Esophagus (tissue), 2 donors: ENCODE measurements around the gene TNPO2. TPM values are rescaled to one million over a fixed set of nuclear protein-coding genes. Genes with fewer than 3 reads are reported as not detected.

Experiments used
- H3K27ac ChIP-seq, 2 donors: one replicate each; pipeline ENCODE4 v1.5.1; 2013; ENCODE audit warnings: low read depth in 2 of 2, mild to moderate bottlenecking in 2 of 2, inconsistent platforms in 1 of 2, low read length in 1 of 2, moderate library complexity in 1 of 2
- H3K27me3 ChIP-seq, 2 donors: one replicate each; pipeline ENCODE4 v1.6.1; 2013; ENCODE audit warnings: low read length in 2 of 2, control low read depth in 1 of 2, mild to moderate bottlenecking in 1 of 2; ENCODE audit not compliant: insufficient read depth in 2 of 2, control insufficient read depth in 1 of 2
- H3K36me3 ChIP-seq, 2 donors: one replicate each; pipeline ENCODE4 v1.6.1; 2013; ENCODE audit warnings: low read length in 1 of 2; ENCODE audit not compliant: control insufficient read depth in 2 of 2, insufficient read depth in 2 of 2
- H3K4me1 ChIP-seq, 2 donors: one replicate each; pipeline ENCODE4 v1.6.1; 2013; ENCODE audit warnings: low read length in 1 of 2; ENCODE audit not compliant: control insufficient read depth in 2 of 2, insufficient read depth in 2 of 2
- H3K4me3 ChIP-seq, 2 donors: one replicate each; pipeline ENCODE4 v1.5.1; 2013; ENCODE audit warnings: low read length in 2 of 2, mild to moderate bottlenecking in 2 of 2, low read depth in 1 of 2, moderate library complexity in 1 of 2
- H3K9me3 ChIP-seq, 2 donors: one replicate each; pipeline ENCODE4 v1.6.1; 2013; ENCODE audit warnings: mild to moderate bottlenecking in 2 of 2, low read depth in 1 of 2, low read length in 1 of 2, moderate library complexity in 1 of 2; ENCODE audit not compliant: control insufficient read depth in 2 of 2, insufficient read depth in 1 of 2
- WGBS, 2 donors: extraction: QIAGEN DNeasy Blood & Tissue Kit; methylation state at CpG; one replicate each; pipeline ENCODE4 v1.1.7; 2013; 5-methylcytosine and 5-hydroxymethylcytosine counted together
- polyA plus RNA-seq, 2 donors: library from polyadenylated mRNA; stranded (reverse); fragments of 200-250 nt; gene quantifications; one replicate each; pipeline ENCODE4 v1.2.3, GENCODE V29; 2013
- donor health status: healthy with polysubstance abuse.
- donor health status: Bipolar disorder and iron deficiency.

TNPO2 gene
- polyA plus RNA-seq, 2 donors, result 29.7 to 37.2 TPM

GRCh38 chr19:12672744-12673143 lies 51.0 kb downstream of the TNPO2 start:
- H3K4me1 ChIP-seq, result peaks cover 14 to 21% of the 10 kb centered on the region in 2 donors
- 76 to 80% methylated on average over 10 of the region's 10 CpGs for WGBS, 2 donors
- H3K4me3 ChIP-seq, result no peak overlapping the region
- H3K27ac ChIP-seq, result peak overlapping the region in 1 of 2 donors; percentile 13
- no peaks in the 10 kb centered on the region for H3K9me3 ChIP-seq
- H3K36me3 ChIP-seq, result peaks cover 11 to 36% of the 10 kb centered on the region in 2 donors
- H3K27me3 ChIP-seq, result no peaks in the 10 kb centered on the region

GRCh38 chr19:12670159-12670928 lies 53.4 kb downstream of the TNPO2 start:
- no peaks in the 10 kb centered on the region for H3K27me3 ChIP-seq
- H3K9me3 ChIP-seq, result no peaks in the 10 kb centered on the region
- H3K4me1 ChIP-seq, result peaks cover 21 to 25% of the 10 kb centered on the region in 2 donors
- WGBS, 2 donors, result 36 to 37% methylated on average over 25 to 26 of the region's 26 CpGs
- peak overlapping the region; percentile 95 to 96 for H3K27ac ChIP-seq
- H3K4me3 ChIP-seq, result peak overlapping the region; percentile 75 to 90
- H3K36me3 ChIP-seq, result peaks cover 7 to 20% of the 10 kb centered on the region in 2 donors

- H3K27me3 ChIP-seq, result no peaks in the 10 kb centered on the region
Observed at GRCh38 chr19:12669270-12670158, 54.2 kb downstream of the TNPO2 start.

GRCh38 chr19:12668932-12669269 lies 54.8 kb downstream of the TNPO2 start:
- Histone ChIP-seq H3K4me3 (peak overlapping the region; percentile 75 to 90), H3K27me3 (no peaks in the 10 kb centered on the region), H3K9me3 (no peaks in the 10 kb centered on the region), H3K4me1 (peaks cover 21 to 25% of the 10 kb centered on the region in 2 donors), H3K36me3 (peaks cover 0 to 17% of the 10 kb centered on the region in 2 donors), H3K27ac (peak overlapping the region; percentile 95 to 96)
- 0 to 1% methylated on average over 24 of the region's 24 CpGs for WGBS, 2 donors

More at GRCh38 chr19:12669270-12670158, 54.2 kb downstream of the TNPO2 start:
- H3K27ac ChIP-seq, result peak overlapping the region; percentile 95 to 96
- H3K4me1 ChIP-seq, result peaks cover 21 to 25% of the 10 kb centered on the region in 2 donors
- H3K4me3 ChIP-seq, result peak overlapping the region; percentile 75 to 90
- H3K36me3 ChIP-seq, result peaks cover 6 to 20% of the 10 kb centered on the region in 2 donors
- no peaks in the 10 kb centered on the region for H3K9me3 ChIP-seq
- 0% methylated on average over 64 of the region's 64 CpGs for WGBS, 2 donors

- Histone ChIP-seq H3K36me3 (peaks cover 0 to 19% of the 10 kb centered on the region in 2 donors), H3K27ac (peak overlapping the region in 1 of 2 donors; percentile 96), H3K4me1 (peaks cover 21 to 25% of the 10 kb centered on the region in 2 donors), H3K4me3 (peak overlapping the region; percentile 75 to 90), H3K27me3 (no peaks in the 10 kb centered on the region), H3K9me3 (no peaks in the 10 kb centered on the region)
- WGBS, 2 donors, result 62 to 67% methylated on average over 8 of the region's 8 CpGs
Observed at GRCh38 chr19:12668346-12668745, 55.4 kb downstream of the TNPO2 start.

- H3K9me3 ChIP-seq, result no peaks in the 10 kb centered on the region
- 74 to 85% methylated on average over 4 of the region's 4 CpGs for WGBS, 2 donors
- peaks cover 21 to 25% of the 10 kb centered on the region in 2 donors for H3K4me1 ChIP-seq
- H3K27me3 ChIP-seq, result no peaks in the 10 kb centered on the region
- H3K27ac ChIP-seq, result peak overlapping the region in 1 of 2 donors; percentile 36
- H3K4me3 ChIP-seq, result no peak overlapping the region
- H3K36me3 ChIP-seq, result peaks cover 0 to 19% of the 10 kb centered on the region in 2 donors
Observed at GRCh38 chr19:12667731-12668302, 55.9 kb downstream of the TNPO2 start.

GRCh38 chr19:12666265-12667048 lies 57.3 kb downstream of the TNPO2 start, which contains the start of the genes MAN2B1 and WDR83:
Gene MAN2B1 (minus strand): TSS chr19:12666742. CDS start chr19:12666701, 41 bp downstream.
Gene WDR83 (plus strand): TSS chr19:12666807. CDS start chr19:12669791, 2,984 bp downstream.
- peaks cover 21 to 25% of the 10 kb centered on the region in 2 donors for H3K4me1 ChIP-seq
- peak within 1 kb of the TSS; percentile 67 to 74 for H3K27ac ChIP-seq
- H3K36me3 ChIP-seq, result peaks cover 0 to 17% of the 10 kb centered on the region in 2 donors
- H3K4me3 ChIP-seq, result peak within 1 kb of the TSS; percentile 88 to 92
- no peaks in the 10 kb centered on the region for H3K27me3 ChIP-seq
- 1 to 2% methylated on average over 43 to 46 of the region's 46 CpGs for WGBS, 2 donors
- no peaks in the 10 kb centered on the region for H3K9me3 ChIP-seq

- no peaks in the 10 kb centered on the region for H3K27me3 ChIP-seq
- peak overlapping the region; percentile 88 to 92 for H3K4me3 ChIP-seq
- peaks cover 0 to 22% of the 10 kb centered on the region in 2 donors for H3K36me3 ChIP-seq
- H3K4me1 ChIP-seq, result peaks cover 21 to 25% of the 10 kb centered on the region in 2 donors
- H3K27ac ChIP-seq, result peak overlapping the region in 1 of 2 donors; percentile 74
- 33 to 37% methylated on average over 12 of the region's 12 CpGs for WGBS, 2 donors
- H3K9me3 ChIP-seq, result no peaks in the 10 kb centered on the region
Observed at GRCh38 chr19:12665671-12666264, 58.0 kb downstream of the TNPO2 start.
